Esophagus squamous epithelium (tissue), 5 donors: ENCODE results near the gene EPHA1. TPM values are rescaled to one million over a fixed set of nuclear protein-coding genes. Genes with fewer than 3 reads are reported as not detected.

Experiments used
- DNase-seq: peaks from one replicate; lab custom pipeline; 2025; lab: John Stamatoyannopoulos, UW
- H3K27ac ChIP-seq, 4 donors: fragments of 200-600 bp; sonication (generic); one replicate each; pipeline ENCODE4 v1.5.1; 2016 to 2019; ENCODE audit warnings: mild to moderate bottlenecking in 1 of 4
- H3K27me3 ChIP-seq, 4 donors: fragments of 200-600 bp; sonication (generic); 1 replicate in 3 of 4; 2 replicates in 1 of 4; pipeline versions ENCODE4 v1.5.1 to v1.6.0; 2017 to 2021; ENCODE audit warnings: antibody characterized with exemption in 1 of 4
- H3K36me3 ChIP-seq, 3 donors: fragments of 200-600 bp; sonication (generic); one replicate each; pipeline ENCODE4 v1.5.1; 2016 to 2019
- H3K4me1 ChIP-seq, 3 donors: fragments of 200-600 bp; sonication (generic); one replicate each; pipeline ENCODE4 v1.5.1; 2017 to 2019
- H3K4me3 ChIP-seq, 4 donors: fragments of 200-600 bp; sonication (generic); 1 replicate in 3 of 4; 2 replicates in 1 of 4; pipeline ENCODE4 v1.5.1; 2016 to 2019; ENCODE audit warnings: mild to moderate bottlenecking in 2 of 4, moderate library complexity in 1 of 4
- H3K9me3 ChIP-seq, 3 donors: fragments of 200-600 bp; sonication (generic); one replicate each; pipeline ENCODE4 v1.5.1; 2016 to 2019
- POLR2A ChIP-seq, 4 donors: fragments of 450-650 bp; IDR thresholded peaks; one replicate each; pipeline ENCODE4 v1.6.1; 2017; ENCODE audit warnings: antibody characterized with exemption in 4 of 4, mild to moderate bottlenecking in 4 of 4, moderate library complexity in 3 of 4
- WGBS, 2 donors: methylation state at CpG; one replicate each; pipeline ENCODE4 v1.1.5; 2018; 5-methylcytosine and 5-hydroxymethylcytosine counted together
- intact Hi-C: fragments of 100-400 bp; cut with DNase I; formaldehyde crosslinking; loops from one replicate; pipeline ENCODE4 v1.15.0; 2022
- total RNA-seq, 4 donors: library from RNA; depleted of rRNA; stranded (reverse); fragments of >200 nt; gene quantifications; one replicate each; pipeline ENCODE4 v1.1.0, GENCODE V29; 2016
- TF ChIP-seq, protein P1 (sequence below), 6 experiments: fragments of 450-650 bp in 4 of 6; fragments of 200-600 bp in 2 of 6; sonication (generic) in 2 of 6; IDR thresholded peaks; one replicate each; pipeline ENCODE4 v1.5.1; 2016 to 2019; ENCODE audit warnings: antibody characterized with exemption in 6 of 6, mild to moderate bottlenecking in 4 of 6, moderate library complexity in 4 of 6
- donor health status: DM: yes; HTN: yes; CAD: no.

Gene EPHA1
- total RNA-seq, 4 donors from 2014 or later: 64.5 to 132 (median 77.4) TPM

DNA sequence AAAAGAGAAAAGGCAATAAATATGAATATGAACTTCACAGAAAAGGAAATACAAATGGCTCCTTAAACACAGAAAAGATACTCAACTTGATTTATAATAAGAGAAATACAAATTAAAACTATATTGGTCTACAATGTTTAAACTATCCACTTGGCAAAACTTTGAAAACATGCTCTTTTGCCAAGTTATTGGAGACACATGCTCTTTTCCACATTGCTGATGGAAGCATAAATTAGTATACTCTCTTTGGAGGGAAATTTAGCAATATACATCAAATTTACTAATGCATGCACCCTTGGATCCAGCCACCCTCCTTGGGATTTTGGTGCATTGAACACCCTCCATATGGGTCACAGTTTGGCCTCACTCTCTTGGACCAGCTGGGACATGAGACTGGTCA is 42.5 kb upstream of the EPHA1 start:
- Histone ChIP-seq H3K27me3 (peaks cover 0 to 8% (median 0%) of the 10 kb centered on the region in 4 donors), H3K27ac (no peak overlapping the region), H3K36me3 (no peaks in the 10 kb centered on the region), H3K9me3 (no peaks in the 10 kb centered on the region), H3K4me3 (no peak overlapping the region), H3K4me1 (peaks cover 0 to 19% (median 0%) of the 10 kb centered on the region in 3 donors)
- intact Hi-C loops: no loop called here
- TF ChIP-seq, protein P1, sequence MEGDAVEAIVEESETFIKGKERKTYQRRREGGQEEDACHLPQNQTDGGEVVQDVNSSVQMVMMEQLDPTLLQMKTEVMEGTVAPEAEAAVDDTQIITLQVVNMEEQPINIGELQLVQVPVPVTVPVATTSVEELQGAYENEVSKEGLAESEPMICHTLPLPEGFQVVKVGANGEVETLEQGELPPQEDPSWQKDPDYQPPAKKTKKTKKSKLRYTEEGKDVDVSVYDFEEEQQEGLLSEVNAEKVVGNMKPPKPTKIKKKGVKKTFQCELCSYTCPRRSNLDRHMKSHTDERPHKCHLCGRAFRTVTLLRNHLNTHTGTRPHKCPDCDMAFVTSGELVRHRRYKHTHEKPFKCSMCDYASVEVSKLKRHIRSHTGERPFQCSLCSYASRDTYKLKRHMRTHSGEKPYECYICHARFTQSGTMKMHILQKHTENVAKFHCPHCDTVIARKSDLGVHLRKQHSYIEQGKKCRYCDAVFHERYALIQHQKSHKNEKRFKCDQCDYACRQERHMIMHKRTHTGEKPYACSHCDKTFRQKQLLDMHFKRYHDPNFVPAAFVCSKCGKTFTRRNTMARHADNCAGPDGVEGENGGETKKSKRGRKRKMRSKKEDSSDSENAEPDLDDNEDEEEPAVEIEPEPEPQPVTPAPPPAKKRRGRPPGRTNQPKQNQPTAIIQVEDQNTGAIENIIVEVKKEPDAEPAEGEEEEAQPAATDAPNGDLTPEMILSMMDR (IDR thresholded peaks at IDR 0.05): no peak
- TF ChIP-seq POLR2A (IDR thresholded peaks at IDR 0.05): no peak
- DNase-seq: no peak

DNA sequence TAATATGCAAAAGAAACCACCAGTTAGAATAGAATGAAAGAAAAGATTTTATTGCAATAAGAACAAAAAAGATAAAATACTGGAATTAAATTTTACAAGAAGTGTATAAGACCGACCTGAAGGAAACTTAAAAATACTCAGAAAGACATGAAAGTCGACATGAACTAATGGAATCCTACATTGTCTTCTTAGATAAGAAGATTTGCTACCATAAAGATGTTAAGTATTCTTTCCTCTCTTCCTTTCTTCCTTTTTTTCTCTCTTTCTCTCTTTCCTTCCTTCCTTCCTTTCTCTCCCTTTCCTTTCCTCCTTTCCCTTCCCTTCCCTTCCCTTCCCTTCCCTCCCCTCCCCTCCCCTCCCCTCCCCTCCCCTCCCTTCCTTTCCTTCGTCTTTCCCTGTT is 41.1 kb upstream of the EPHA1 start:
- WGBS, 2 donors: 76 to 84% methylated on average over 3 of the region's 3 CpGs
- H3K4me3 ChIP-seq: no peak overlapping the region
- intact Hi-C loops: no loop called here
- H3K4me1 ChIP-seq: peaks cover 0 to 16% (median 0%) of the 10 kb centered on the region in 3 donors
- no peaks in the 10 kb centered on the region for H3K9me3 ChIP-seq
- peaks cover 0 to 8% (median 0%) of the 10 kb centered on the region in 4 donors for H3K27me3 ChIP-seq
- DNase-seq: no peak
- no peak for TF ChIP-seq POLR2A (IDR thresholded peaks at IDR 0.05)
- TF ChIP-seq, protein P1 (IDR thresholded peaks at IDR 0.05): no peak
- H3K36me3 ChIP-seq: no peaks in the 10 kb centered on the region
- H3K27ac ChIP-seq: no peak overlapping the region

DNA sequence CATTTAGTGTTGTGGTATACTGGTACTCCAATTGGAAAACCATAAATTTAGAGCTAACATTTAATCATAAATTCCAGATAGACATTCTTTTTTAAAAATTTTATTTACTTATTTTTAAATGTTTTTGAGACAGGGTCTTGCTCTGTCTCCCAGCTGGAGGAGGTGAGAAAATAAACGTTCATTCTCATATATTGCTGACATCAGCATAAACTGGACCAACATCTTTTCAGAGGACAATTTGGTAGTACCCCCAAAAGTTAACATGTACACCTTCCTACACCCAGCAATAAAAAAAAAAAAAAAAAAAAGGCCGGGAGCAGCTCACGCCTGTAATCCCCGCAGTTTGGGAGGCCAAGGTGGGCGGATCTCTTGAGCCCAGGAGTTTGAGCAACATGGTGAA is 39.8 kb upstream of the EPHA1 start:
- intact Hi-C loops: no loop called here
- Histone ChIP-seq H3K27me3 (peaks cover 0 to 8% (median 0%) of the 10 kb centered on the region in 4 donors), H3K4me3 (no peak overlapping the region), H3K4me1 (peaks cover 0 to 3% (median 0%) of the 10 kb centered on the region in 3 donors), H3K27ac (no peak overlapping the region), H3K9me3 (no peaks in the 10 kb centered on the region), H3K36me3 (no peaks in the 10 kb centered on the region)
- DNase-seq: no peak
- TF ChIP-seq, protein P1 (IDR thresholded peaks at IDR 0.05): no peak
- TF ChIP-seq POLR2A (IDR thresholded peaks at IDR 0.05): no peak
- 80 to 96% methylated on average over 5 of the region's 5 CpGs for WGBS, 2 donors

DNA sequence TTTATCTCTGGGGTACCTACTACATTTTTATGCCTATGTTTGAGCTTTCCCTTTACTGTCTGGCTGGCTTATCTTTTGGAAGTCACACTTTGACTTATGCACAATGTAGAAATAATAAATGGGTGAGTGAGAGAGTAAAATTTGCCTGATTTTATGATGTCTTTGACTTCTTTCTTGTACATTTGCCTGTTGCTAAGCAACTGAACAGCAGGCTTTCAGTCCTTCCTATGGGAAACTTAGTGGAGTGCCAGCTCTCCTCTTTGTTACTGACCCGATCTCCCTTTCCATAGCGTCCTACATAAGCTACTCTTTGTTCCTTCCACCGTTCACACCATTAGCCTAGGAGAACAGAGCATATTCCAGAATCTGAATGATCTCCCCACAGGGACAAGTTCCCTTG is 38.8 kb upstream of the EPHA1 start:
- Histone ChIP-seq H3K27me3 (peaks cover 0 to 8% (median 0%) of the 10 kb centered on the region in 4 donors), H3K4me3 (no peak overlapping the region), H3K9me3 (no peaks in the 10 kb centered on the region), H3K27ac (no peak overlapping the region), H3K36me3 (no peaks in the 10 kb centered on the region), H3K4me1 (no peaks in the 10 kb centered on the region)
- TF ChIP-seq, protein P1 (IDR thresholded peaks at IDR 0.05): no peak
- TF ChIP-seq POLR2A (IDR thresholded peaks at IDR 0.05): no peak
- intact Hi-C loops: no loop called here
- DNase-seq: no peak
- 50 to 68% methylated on average over 3 of the region's 3 CpGs for WGBS, 2 donors

DNA sequence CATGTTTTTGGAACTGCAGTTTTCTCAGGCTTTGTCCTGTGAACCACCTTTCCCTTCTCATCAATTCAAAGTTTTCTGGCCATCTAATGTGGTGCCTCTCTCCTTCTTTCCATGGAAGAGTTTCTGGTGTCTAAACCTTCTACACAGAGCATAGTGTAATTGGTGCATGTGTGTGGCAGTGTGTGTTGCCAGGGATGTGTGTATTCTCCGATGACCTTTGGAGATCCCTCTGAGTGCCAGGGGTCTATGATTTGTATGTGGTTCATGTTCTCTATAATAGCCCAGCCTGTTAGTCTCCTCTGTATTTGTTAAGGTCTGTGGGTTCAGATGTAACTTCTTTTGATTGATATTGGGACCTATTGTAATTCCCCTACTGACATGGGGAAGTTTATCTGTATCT is 36.1 kb upstream of the EPHA1 start:
- Histone ChIP-seq H3K27me3 (peaks cover 0 to 8% (median 0%) of the 10 kb centered on the region in 4 donors), H3K4me1 (no peaks in the 10 kb centered on the region), H3K27ac (no peak overlapping the region), H3K36me3 (no peaks in the 10 kb centered on the region), H3K4me3 (no peak overlapping the region), H3K9me3 (no peaks in the 10 kb centered on the region)
- no peak for DNase-seq
- no peak for TF ChIP-seq POLR2A (IDR thresholded peaks at IDR 0.05)
- TF ChIP-seq, protein P1 (IDR thresholded peaks at IDR 0.05): no peak
- 87 to 88% methylated on average over 1 of the region's 1 CpG for WGBS, 2 donors
- intact Hi-C loops: no loop called here
